Epithelial cell of proximal tubule (primary cell): ENCODE data around the gene TMEFF2. TPM values are rescaled to one million over a fixed set of nuclear protein-coding genes. Genes with fewer than 3 reads are reported as not detected.

Experiments
- DNase-seq: peaks from one replicate; pipeline ENCODE4 v3.0.0-alpha.2; 2011; ENCODE audit warnings: low read depth
- H3K4me3 ChIP-seq: 2 replicates; pipeline ENCODE4 v1.5.1; 2011; ENCODE audit warnings: low read depth, mild to moderate bottlenecking, low read length
- total RNA-seq: library from RNA; depleted of rRNA; stranded (reverse); fragments of >200 nt; gene quantifications from 2 replicates; pipeline ENCODE4 v1.2.3, GENCODE V29; 2015
- TF ChIP-seq, protein P1 (sequence below): conservative IDR thresholded peaks from 2 replicates; pipeline ENCODE4 v1.5.1; 2012; ENCODE audit warnings: low read depth, mild to moderate bottlenecking, low read length

The TMEFF2 gene
- total RNA-seq, 1 donor from 2014 or later, result not detected

DNA sequence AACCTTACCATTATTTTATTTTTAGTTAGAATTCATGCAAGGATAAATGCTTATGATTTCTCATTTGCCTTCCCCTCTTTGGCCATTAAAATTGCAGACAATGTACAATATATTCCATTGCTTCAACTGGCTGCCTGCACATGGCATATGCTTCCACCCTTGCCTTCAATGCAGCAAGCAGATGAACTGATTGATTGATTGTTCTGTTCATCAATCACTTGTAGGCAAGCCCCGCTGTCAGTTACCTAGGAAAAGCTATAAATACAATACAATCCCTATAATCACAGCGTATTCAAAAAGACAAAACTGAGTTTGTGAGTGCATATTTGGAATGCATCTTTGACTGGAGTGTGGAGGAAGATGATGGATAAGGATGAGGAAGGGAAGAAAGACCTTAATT is 274.2 kb downstream of the TMEFF2 start:
- TF ChIP-seq, protein P1, sequence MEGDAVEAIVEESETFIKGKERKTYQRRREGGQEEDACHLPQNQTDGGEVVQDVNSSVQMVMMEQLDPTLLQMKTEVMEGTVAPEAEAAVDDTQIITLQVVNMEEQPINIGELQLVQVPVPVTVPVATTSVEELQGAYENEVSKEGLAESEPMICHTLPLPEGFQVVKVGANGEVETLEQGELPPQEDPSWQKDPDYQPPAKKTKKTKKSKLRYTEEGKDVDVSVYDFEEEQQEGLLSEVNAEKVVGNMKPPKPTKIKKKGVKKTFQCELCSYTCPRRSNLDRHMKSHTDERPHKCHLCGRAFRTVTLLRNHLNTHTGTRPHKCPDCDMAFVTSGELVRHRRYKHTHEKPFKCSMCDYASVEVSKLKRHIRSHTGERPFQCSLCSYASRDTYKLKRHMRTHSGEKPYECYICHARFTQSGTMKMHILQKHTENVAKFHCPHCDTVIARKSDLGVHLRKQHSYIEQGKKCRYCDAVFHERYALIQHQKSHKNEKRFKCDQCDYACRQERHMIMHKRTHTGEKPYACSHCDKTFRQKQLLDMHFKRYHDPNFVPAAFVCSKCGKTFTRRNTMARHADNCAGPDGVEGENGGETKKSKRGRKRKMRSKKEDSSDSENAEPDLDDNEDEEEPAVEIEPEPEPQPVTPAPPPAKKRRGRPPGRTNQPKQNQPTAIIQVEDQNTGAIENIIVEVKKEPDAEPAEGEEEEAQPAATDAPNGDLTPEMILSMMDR, result no peak
- no peak overlapping the region for H3K4me3 ChIP-seq
- DNase-seq, result no peak

DNA sequence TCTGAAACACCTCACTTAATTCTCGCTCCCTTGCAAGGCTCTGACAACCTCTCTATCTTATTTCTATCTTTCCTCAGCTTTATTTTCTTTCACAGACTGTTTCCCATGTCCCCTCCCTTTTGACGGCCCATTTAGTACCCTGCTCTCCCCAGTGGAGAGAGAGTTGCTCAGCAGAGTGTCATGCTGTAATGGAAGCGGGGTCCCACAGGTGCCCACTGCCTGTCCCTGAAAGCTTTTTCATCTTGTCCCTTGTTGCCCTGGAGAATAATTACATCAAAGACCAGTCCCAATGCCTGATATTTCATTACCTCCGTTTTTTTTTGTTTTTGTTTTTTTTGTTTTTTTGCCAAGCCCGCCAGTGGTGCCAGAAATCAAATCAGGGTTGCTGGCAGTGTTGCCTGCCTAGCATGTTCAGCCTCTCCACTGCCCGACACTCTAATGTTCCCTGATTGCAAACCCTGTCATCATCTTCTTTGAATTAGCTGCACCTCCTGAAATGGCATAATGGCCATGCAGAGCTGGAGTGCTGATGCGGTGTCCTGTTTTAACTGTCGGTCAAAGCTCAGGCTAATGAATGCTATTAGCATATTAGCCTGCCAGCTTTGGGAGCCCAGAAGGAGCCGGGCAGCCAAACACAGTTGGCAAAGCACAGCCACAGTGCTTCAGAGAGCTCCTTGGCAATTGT is 276.6 kb downstream of the TMEFF2 start:
- no peak for DNase-seq
- no peak overlapping the region for H3K4me3 ChIP-seq
- TF ChIP-seq, protein P1, result no peak

DNA sequence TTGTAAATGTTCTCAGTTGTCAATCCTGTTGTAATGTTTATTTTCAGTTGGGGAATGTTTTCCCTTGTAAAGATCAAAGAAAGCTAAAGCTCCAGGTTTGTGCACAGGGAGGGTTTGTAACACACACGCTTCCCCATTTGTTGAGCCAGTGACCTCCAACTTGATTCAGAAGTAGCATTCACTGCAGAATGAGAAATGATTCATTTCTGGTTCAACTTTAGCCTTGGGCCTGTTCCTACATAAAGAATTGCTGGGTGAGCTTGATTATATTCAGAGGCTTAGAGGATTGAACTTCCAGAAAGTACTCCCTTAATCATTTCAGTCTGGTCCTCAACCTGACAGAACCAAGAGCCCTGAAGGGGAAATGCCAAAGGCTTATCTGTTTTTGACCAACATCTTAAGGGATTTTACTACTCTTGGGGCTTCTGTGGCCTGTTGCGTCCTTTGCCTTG is 277.3 kb downstream of the TMEFF2 start:
- H3K4me3 ChIP-seq, result no peak overlapping the region
- TF ChIP-seq, protein P1, result no peak
- no peak for DNase-seq

GRCh38 chr2:191916826-191917225 is 277.9 kb downstream of the TMEFF2 start:
- H3K4me3 ChIP-seq, result no peak overlapping the region
- TF ChIP-seq, protein P1, result no peak
- DNase-seq, result no peak

DNA sequence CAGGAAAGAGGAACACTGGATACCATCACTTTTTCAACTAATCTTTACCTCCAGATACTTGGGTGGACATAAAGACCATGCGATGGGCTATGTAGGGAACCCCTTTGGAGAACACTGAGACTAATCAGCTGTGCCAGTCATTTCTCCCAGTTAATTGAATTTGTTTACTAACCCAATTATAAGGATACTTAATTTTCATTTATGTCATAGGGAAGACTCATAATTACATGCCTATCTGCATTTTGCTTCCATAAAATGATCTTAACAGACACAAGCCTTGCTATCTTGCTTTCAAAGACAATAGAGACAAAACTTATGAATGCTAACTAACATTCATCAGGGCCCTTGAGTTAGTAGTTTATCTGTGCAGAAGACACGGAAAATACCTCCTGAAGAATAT is 279.0 kb downstream of the TMEFF2 start:
- no peak for DNase-seq
- no peak overlapping the region for H3K4me3 ChIP-seq
- TF ChIP-seq, protein P1, result no peak

DNA sequence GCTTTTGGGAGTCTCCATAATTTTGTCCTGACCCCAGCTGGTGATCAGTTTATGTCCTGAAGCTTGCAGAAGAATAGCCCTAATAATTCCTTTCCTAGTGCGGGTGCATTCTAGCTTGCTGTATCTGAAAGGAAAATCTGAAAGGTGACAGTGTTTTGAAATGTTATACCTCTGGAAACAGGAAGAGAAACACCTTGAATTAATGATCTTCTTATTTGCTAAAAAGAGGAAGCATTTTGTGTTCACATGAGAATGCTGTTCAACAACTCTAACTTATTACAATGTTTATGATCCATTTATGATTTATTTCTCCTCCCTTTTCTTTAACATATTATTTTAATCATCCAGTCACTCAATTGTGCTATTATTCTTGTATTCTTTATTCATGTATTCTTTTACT is 280.9 kb downstream of the TMEFF2 start:
- no peak for DNase-seq
- H3K4me3 ChIP-seq, result no peak overlapping the region
- TF ChIP-seq, protein P1, result no peak

- TF ChIP-seq, protein P1, result no peak
- H3K4me3 ChIP-seq, result no peak overlapping the region
- no peak for DNase-seq
Observed at GRCh38 chr2:191912764-191913163, 282.0 kb downstream of the TMEFF2 start.
